Left kidney (tissue), 2 donors: ENCODE results near the gene ZNF783. TPM values are rescaled to one million over a fixed set of nuclear protein-coding genes. Genes with fewer than 3 reads are reported as not detected.
"Not testable (repeated sequence)": the region's sequence is repeated elsewhere in the genome, so short reads cannot be mapped to it uniquely, and the experiment has no call there.

Source experiments
- DNase-seq: peaks from one replicate; pipeline ENCODE4 v3.0.0-alpha.2; 2013
- polyA plus RNA-seq: library from polyadenylated mRNA; unstranded; fragments of 120-200 nt; gene quantifications from one replicate; pipeline ENCODE4 v1.2.1, GENCODE V29; 2013; ENCODE audit not compliant: insufficient read length

The ZNF783 gene
- polyA plus RNA-seq, 1 donor, result 17.0 TPM

GRCh38 chr7:149239345-149240143 is 22.5 kb upstream of the ZNF783 start, which contains the start of gene ZNF212:
ZNF212 (plus strand) TSS chr7:149239651; CDS start chr7:149239779, 128 bp downstream.
- DNase-seq, result peak; percentile 85

GRCh38 chr7:149240637-149241036 is 21.4 kb upstream of the ZNF783 start:
- no peak for DNase-seq

GRCh38 chr7:149241696-149242095 is 20.3 kb upstream of the ZNF783 start:
- no peak for DNase-seq

GRCh38 chr7:149245244-149245643 is 16.8 kb upstream of the ZNF783 start:
- DNase-seq, result no peak

DNA sequence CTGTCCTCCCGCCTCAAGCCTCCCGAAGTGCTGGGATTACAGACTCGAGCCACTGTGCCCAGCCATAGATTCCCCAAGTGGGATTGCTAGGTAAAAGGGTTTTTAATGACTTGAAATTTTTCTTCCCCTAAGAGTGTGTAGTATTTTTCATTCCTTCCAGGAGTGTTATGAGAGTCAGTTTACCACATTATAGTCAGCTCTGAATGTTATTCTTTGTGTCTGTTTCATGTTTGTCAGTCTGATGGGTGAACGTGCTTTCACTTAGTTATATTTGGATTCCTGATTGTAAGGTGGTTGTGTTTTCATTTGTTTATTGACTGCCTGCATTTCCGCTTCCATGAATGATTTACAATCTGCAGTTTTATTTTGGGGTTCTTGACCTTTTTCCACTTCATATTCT is 16.3 kb upstream of the ZNF783 start:
- DNase-seq, result no peak

DNA sequence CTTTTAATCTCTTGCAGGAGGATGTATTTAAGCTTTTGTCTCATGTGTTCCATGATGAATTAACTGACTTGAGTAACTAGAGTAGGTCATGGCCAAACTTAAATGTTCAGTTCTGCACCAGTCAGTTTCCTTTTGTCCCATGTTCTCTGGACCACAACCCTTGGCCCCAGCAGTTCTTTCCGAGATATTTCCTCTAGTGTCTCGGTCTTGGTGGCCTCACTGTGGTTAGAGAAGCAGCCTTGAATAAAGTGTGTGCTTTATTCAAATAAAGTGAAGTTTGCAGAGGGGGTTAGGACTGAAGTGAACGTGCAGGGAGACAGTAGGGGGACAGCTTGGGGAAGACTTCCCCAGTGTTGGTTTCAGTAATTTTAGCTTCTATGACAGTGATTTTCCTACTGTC is 13.2 kb upstream of the ZNF783 start:
- DNase-seq, result no peak

DNA sequence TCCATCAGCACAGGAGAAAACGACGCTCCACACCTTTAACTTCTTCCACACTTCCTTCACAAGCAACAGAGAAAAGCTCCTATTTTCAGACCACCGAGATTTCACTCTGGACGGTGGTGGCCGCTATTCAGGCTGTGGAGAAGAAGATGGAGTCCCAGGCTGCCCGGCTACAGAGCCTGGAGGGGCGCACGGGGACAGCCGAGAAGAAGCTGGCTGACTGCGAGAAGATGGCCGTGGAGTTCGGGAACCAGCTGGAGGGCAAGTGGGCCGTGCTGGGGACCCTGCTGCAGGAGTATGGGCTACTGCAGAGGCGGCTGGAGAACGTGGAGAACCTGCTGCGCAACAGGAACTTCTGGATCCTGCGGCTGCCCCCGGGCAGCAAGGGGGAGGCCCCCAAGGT is 11.8 kb upstream of the ZNF783 start:
- DNase-seq, result not testable (repeated sequence)

DNA sequence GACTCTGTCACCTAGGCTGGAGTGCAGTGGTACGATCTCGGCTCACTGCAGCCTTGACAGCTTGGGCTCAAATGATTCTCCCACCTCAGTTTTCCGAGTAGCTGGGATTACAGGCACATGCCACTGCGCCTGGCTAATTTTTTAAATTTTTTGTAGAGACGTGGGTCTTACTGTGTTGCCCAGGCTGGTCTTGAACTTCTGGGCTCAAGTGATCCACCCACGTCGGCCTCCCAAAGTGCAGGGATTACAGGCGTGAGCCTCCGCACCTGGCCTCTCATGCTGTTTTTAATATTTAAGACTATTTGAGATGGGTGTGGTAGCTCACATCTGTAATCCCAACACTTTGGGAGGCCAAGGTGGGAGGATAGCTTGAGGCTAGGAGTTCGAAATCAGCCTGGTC is 10.5 kb upstream of the ZNF783 start:
- DNase-seq, result not testable (repeated sequence)

DNA sequence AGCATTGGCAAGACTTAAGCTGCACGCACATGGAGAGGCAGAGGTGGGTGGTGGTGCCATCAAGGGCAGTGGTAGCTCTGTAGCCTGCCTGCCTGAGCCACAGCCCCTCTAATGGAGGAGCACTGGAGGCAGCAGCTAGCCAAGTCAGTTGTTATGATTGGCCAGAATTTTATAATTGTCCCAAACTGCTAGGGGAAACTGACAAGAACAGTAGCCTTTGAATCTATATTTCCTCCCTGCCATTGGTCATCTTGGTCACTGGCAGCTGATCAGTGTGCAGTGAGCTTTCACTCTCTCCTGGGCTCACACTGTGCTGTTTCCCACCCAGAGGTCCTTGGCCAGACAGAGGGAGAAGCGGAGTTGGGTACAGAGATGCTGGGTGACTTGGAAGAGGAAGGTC is 9.6 kb upstream of the ZNF783 start:
- no peak for DNase-seq

DNA sequence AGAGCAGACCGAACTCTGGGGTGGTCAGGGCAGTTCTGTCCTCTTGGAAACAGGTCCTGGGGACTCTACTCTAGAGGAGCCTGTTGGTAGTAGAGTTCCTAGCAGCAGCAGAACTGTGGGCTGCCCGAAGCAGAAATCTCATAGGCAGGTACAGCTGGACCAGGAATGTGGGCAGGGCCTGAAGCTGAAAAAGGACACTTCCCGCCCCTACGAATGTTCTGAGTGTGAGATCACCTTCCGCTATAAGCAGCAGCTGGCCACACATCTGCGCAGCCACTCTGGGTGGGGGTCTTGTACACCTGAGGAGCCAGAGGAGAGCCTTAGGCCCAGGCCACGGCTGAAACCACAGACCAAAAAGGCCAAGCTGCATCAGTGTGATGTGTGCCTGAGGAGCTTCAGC is 8.3 kb upstream of the ZNF783 start:
- no peak for DNase-seq

- no peak for DNase-seq
Observed at GRCh38 chr7:149254181-149254858, 7.7 kb upstream of the ZNF783 start.

GRCh38 chr7:149255174-149255573 is 6.8 kb upstream of the ZNF783 start:
- no peak for DNase-seq

- DNase-seq, result no peak
Observed at GRCh38 chr7:149256568-149256967, 5.4 kb upstream of the ZNF783 start.

DNA sequence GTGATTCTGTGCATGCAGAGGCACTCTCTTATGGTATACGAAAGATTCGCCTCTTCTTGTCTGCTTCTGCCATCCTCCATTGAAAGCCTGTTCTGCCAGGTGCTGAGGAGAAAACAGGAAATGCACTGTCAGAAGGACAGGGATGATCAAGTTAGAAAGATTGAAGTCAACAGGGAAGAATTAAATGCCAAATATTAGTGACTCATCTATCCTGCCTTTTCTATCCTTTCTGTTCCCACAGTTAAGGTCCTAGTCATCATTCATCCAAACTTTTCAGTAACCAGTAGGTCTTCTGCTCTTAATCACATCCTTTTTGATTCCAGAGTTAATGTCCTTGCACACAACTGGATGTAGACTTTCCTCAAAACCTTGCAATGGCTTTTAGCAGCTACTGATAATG is 4.8 kb upstream of the ZNF783 start:
- no peak for DNase-seq

DNA sequence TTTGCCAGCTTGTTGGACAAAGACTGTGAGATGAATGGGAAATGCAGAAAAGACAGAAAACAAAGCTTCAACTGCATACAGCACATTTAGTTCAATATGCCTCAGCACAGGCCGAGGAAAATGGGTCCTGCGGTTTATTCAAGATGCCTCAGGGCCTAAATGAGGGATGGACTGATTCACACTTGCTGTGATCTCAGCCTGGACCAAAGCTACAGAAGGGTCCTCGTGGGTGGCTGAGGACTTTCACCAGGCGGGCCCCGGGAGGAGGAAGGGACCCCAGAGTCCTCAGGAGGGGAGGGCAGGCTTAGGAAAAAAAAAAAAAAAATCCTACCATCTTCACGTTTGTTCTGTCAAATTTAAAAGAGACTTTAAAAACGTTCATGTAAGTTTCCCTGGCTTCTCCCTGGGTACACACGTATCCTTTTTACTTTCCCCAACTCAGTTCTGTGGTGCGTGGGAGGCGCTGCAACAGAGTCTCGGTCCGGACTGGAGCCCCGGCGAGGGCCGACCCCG is 624 bp upstream of the ZNF783 start:
- DNase-seq, result no peak

GRCh38 chr7:149266451-149266850 is 4.5 kb downstream of the ZNF783 start:
- DNase-seq, result no peak

GRCh38 chr7:149267733-149268132 is 5.7 kb downstream of the ZNF783 start:
- no peak for DNase-seq

GRCh38 chr7:149274424-149274823 is 12.4 kb downstream of the ZNF783 start:
- DNase-seq, result not testable (repeated sequence)

DNA sequence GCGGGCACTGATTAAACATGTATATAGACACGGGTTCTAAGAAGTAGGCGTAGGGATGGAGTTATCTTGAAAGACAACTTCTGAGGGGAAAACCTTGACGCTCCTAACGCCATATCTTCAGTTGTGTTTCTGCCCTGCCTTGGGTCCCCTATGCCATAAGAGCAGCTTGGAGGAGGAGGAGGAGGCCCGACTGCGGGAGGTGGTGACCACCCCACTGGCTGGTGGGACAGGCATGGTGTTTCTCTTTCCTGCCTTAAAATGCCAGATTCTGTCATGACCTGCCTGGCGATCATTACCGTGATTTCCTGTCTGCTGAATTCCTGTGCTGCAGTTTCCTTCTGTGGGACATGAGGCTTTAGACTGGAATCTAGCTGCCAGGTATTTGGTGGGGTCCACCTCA is 15.9 kb downstream of the ZNF783 start:
- no peak for DNase-seq

- no peak for DNase-seq
Observed at GRCh38 chr7:149278396-149278795, 16.4 kb downstream of the ZNF783 start.

DNA sequence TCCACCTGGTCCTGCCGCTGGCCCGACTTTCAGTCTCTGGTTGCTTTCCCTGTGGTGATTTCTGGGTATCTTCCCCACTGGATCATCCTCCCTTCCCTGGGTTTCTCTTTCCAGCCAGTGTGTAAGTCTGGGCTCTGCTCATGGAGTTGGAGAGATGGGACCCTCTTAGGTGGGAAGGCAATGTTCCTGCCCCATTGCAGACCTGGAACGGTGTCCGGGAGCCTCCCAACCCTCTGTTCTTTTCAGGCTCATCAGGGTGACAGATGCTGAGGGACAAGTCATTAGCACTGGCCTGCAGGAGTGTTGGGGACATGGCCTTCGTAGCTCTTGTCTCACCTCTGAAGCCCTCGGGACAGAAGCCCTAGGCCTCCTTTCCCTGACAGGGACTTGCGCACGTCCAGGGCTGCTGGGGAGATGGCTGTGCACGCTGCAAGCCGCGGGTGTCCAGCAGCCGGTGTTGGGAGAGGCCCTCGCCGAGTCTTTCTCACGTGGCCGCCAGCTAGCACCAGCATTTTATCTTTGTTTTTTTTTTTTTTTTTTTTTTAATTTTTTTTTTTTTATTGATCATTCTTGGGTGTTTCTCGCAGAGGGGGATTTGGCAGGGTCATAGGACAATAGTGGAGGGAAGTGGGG is 17.2 kb downstream of the ZNF783 start:
- no peak for DNase-seq

GRCh38 chr7:149280151-149280550 is 18.2 kb downstream of the ZNF783 start:
- DNase-seq, result no peak
